WTC11 (cell line): ENCODE data around the gene CLEC16A. TPM values are rescaled to one million over a fixed set of nuclear protein-coding genes. Genes with fewer than 3 reads are reported as not detected.

Experiments
- ATAC-seq: fragments of 200-7000 bp; cut with Tn5 transposase; 2 replicates; pipeline ENCODE4 v1.10.0; 2021; ENCODE audit warnings: mild to moderate bottlenecking, moderate library complexity
- CTCF ChIA-PET: fragments of 300-600 bp; sonication (Branson Sonifier 250); formaldehyde crosslinking; loops from one replicate; lab custom pipeline; 2021; ENCODE audit warnings: antibody characterized with exemption; lab: Charles Lee
- POLR2A ChIA-PET: fragments of 350-600 bp; sonication (Branson Sonifier 250); formaldehyde crosslinking; loops from one replicate; lab custom pipeline; 2021; ENCODE audit warnings: antibody characterized with exemption; lab: Charles Lee
- DNase-seq: peaks from one replicate; pipeline ENCODE4 v3.0.0; 2021; ENCODE audit warnings: low spot score
- H3K27ac Mint-ChIP-seq: 2 replicates; pipeline ENCODE4 v1.8.0; 2021; ENCODE audit warnings: mixed read lengths
- H3K27me3 Mint-ChIP-seq: 2 replicates; pipeline ENCODE4 v1.8.0; 2021; ENCODE audit warnings: low read depth, mild to moderate bottlenecking, moderate library complexity, mixed read lengths
- H3K36me3 Mint-ChIP-seq: 2 replicates; pipeline ENCODE4 v1.8.0; 2021; ENCODE audit warnings: mixed read lengths
- H3K4me1 Mint-ChIP-seq: 2 replicates; pipeline ENCODE4 v1.8.0; 2022; ENCODE audit warnings: mixed read lengths
- H3K4me3 Mint-ChIP-seq: 2 replicates; pipeline ENCODE4 v1.8.0; 2021; ENCODE audit warnings: mild to moderate bottlenecking, moderate library complexity, mixed read lengths
- H3K9me3 Mint-ChIP-seq: 2 replicates; pipeline ENCODE4 v1.8.0; 2021; ENCODE audit warnings: mixed read lengths
- ATF2 ChIP-seq: sonication (generic); formaldehyde crosslinking; IDR thresholded peaks from 2 replicates; pipeline ENCODE4 v1.8.1; 2022; ENCODE audit warnings: low read depth, missing genetic modification reagents, borderline replicate concordance
- CREB1 ChIP-seq: sonication (generic); formaldehyde crosslinking; IDR thresholded peaks from 2 replicates; pipeline ENCODE4 v1.8.0; 2023; ENCODE audit warnings: mild to moderate bottlenecking, missing genetic modification reagents
- CTCF ChIP-seq: fragments of 200-600 bp; IDR thresholded peaks from 2 replicates; pipeline ENCODE4 v1.8.0; 2022; ENCODE audit warnings: antibody characterized with exemption
- E2F4 ChIP-seq: sonication (generic); formaldehyde crosslinking; IDR thresholded peaks from 2 replicates; pipeline ENCODE4 v1.8.1; 2022; ENCODE audit warnings: low read depth, mild to moderate bottlenecking, moderate library complexity, missing genetic modification reagents, borderline replicate concordance
- ELF4 ChIP-seq: sonication (generic); formaldehyde crosslinking; IDR thresholded peaks from 2 replicates; pipeline ENCODE4 v1.8.1; 2022; ENCODE audit warnings: low read depth, mild to moderate bottlenecking, moderate library complexity, missing genetic modification reagents
- EMX1 ChIP-seq: fragments of 250-450 bp; sonication (Bioruptor Pico); IDR thresholded peaks from 2 replicates; pipeline ENCODE4 v1.8.0; 2021; ENCODE audit warnings: mild to moderate bottlenecking
- MYBL2 ChIP-seq: sonication (generic); formaldehyde crosslinking; IDR thresholded peaks from 2 replicates; pipeline ENCODE4 v1.8.1; 2023; ENCODE audit warnings: mild to moderate bottlenecking, moderate library complexity, missing genetic modification reagents
- NR1H2 ChIP-seq: sonication (generic); formaldehyde crosslinking; IDR thresholded peaks from 2 replicates; pipeline ENCODE4 v1.9.0; 2021; ENCODE audit warnings: mild to moderate bottlenecking, moderate library complexity, missing genetic modification reagents
- PRRX2 ChIP-seq: fragments of 250-450 bp; sonication (Bioruptor Pico); IDR thresholded peaks from 2 replicates; pipeline ENCODE4 v1.8.0; 2021; ENCODE audit warnings: mild to moderate bottlenecking
- SOX15 ChIP-seq: fragments of 250-450 bp; sonication (Bioruptor Pico); IDR thresholded peaks from 2 replicates; pipeline ENCODE4 v1.9.0; 2021; ENCODE audit warnings: mild to moderate bottlenecking
- ZBTB21 ChIP-seq: sonication (generic); formaldehyde crosslinking; IDR thresholded peaks from 2 replicates; pipeline ENCODE4 v1.8.1; 2023; ENCODE audit warnings: mild to moderate bottlenecking, missing genetic modification reagents, borderline replicate concordance
- ZNF138 ChIP-seq: sonication (generic); formaldehyde crosslinking; conservative IDR thresholded peaks from 2 replicates; pipeline ENCODE4 v1.8.1; 2022; ENCODE audit warnings: mild to moderate bottlenecking, moderate library complexity, missing genetic modification reagents
- ZNF317 ChIP-seq: sonication (generic); formaldehyde crosslinking; IDR thresholded peaks from 2 replicates; pipeline ENCODE4 v1.8.1; 2023; ENCODE audit warnings: low read depth, mild to moderate bottlenecking, moderate library complexity, missing genetic modification reagents, borderline replicate concordance
- ZNF416 ChIP-seq: fragments of 250-450 bp; sonication (Bioruptor Pico); IDR thresholded peaks from 2 replicates; pipeline ENCODE4 v1.9.0; 2021; ENCODE audit warnings: mild to moderate bottlenecking, inconsistent platforms
- total RNA-seq: library from RNA; stranded (reverse); gene quantifications from 3 replicates; pipeline ENCODE4 v1.2.3, GENCODE V29; 2021
- TF ChIP-seq, protein P1 (sequence below): sonication (generic); formaldehyde crosslinking; IDR thresholded peaks from 2 replicates; pipeline ENCODE4 v1.8.0; 2023; ENCODE audit warnings: missing genetic modification reagents
- TF ChIP-seq, protein P2 (sequence below): fragments of 250-450 bp; sonication (Bioruptor Pico); IDR thresholded peaks from 2 replicates; pipeline ENCODE4 v1.9.0; 2021; ENCODE audit warnings: moderate library complexity, mild to moderate bottlenecking, inconsistent platforms, borderline replicate concordance
- TF ChIP-seq, protein P3 (sequence below): sonication (generic); formaldehyde crosslinking; conservative IDR thresholded peaks from 2 replicates; pipeline ENCODE4 v1.8.1; 2023; ENCODE audit warnings: mild to moderate bottlenecking, low read depth, missing genetic modification reagents, moderate library complexity
- TF ChIP-seq, protein P4 (sequence below): sonication (generic); formaldehyde crosslinking; IDR thresholded peaks from 2 replicates; pipeline ENCODE4 v1.8.1; 2022; ENCODE audit warnings: missing genetic modification reagents, borderline replicate concordance

The CLEC16A gene
- total RNA-seq, 1 experiment from 2014 or later = 14.4 TPM

DNA sequence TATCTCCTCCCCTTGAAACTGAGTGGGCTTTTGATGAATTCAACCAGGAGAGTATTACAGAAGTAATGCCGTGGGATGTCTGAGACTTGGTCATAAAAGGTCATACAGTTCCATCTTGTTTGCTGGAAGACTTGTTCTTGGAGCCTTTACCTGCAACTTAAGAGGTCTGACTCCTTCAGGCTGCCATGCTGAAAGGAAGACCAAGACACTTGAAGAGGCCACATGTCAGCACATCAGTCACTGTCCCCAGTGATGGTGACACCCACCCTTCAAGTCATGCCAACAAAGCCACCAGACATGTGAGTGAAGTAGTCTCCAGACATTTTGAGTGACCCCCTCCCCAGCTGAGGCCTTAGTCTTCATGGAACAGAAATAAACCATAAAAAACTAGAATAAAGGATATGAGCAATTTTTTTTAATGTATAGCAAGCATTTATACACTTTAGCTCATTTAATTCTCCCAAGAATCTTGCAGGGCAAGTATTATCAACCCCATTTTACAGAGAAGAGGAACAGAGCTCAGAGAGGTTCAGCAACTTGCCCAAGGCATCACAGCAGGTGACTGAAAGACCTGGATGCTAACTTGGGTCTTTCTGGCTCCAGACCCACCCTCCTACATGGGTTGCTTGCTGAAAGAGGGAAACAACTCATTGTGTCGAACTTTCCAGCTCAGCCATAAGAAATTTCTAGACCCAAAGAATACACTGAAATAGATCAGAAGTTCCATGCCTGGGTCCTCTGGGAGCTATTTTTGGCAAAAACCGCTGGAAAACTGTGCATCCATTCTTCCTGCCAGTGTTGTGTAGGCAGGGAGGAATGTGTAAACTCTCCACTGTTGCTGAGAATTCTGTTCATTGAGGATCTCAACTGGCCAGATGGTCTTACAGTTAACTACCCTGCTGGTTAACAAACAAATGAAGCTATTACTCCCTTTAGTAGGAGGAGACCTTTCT is 273.6 kb downstream of the CLEC16A start:
- ATAC-seq (no peak), DNase-seq (no peak)
- TF ChIP-seq ZNF416 (CRISPR knock-in tag) (no peak), ZBTB21 (CRISPR knock-in tag) (no peak), ZNF138 (CRISPR knock-in tag) (no peak), ZNF317 (CRISPR knock-in tag) (no peak), SOX15 (CRISPR knock-in tag) (no peak), ELF4 (CRISPR knock-in tag) (no peak)
- TF ChIP-seq, protein P1, sequence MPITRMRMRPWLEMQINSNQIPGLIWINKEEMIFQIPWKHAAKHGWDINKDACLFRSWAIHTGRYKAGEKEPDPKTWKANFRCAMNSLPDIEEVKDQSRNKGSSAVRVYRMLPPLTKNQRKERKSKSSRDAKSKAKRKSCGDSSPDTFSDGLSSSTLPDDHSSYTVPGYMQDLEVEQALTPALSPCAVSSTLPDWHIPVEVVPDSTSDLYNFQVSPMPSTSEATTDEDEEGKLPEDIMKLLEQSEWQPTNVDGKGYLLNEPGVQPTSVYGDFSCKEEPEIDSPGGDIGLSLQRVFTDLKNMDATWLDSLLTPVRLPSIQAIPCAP (CRISPR knock-in tag) = no peak
- TF ChIP-seq, protein P2, sequence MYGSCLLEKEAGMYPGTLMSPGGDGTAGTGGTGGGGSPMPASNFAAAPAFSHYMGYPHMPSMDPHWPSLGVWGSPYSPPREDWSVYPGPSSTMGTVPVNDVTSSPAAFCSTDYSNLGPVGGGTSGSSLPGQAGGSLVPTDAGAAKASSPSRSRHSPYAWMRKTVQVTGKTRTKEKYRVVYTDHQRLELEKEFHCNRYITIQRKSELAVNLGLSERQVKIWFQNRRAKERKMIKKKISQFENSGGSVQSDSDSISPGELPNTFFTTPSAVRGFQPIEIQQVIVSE (CRISPR knock-in tag) = no peak
- H3K27me3 Mint-ChIP-seq = peaks cover 3% of the 10 kb centered on the region
- ChIA-PET POLR2A (interaction anchor here (0.7 kb wide), 1 partner anchor 187 kb away, joined by 3 read pairs; no protein-coding TSS in a partner anchor), CTCF (interaction anchor here (0.6 to 2.4 kb wide), 15 partner anchors 12 to 572 kb away, joined by 3 to 10 read pairs (median 4); partner anchors contain the start of genes DEXI, LITAF and SOCS1)
- no peak overlapping the region for H3K4me3 Mint-ChIP-seq
- H3K36me3 Mint-ChIP-seq = peaks cover 23% of the 10 kb centered on the region
- no peak overlapping the region for H3K27ac Mint-ChIP-seq
- H3K9me3 Mint-ChIP-seq = peaks cover 34% of the 10 kb centered on the region
- H3K4me1 Mint-ChIP-seq = no peaks in the 10 kb centered on the region

GRCh38 chr16:11218604-11218962 is 274.2 kb downstream of the CLEC16A start:
- no peak for ATAC-seq
- no peak overlapping the region for H3K4me3 Mint-ChIP-seq
- POLR2A ChIA-PET = interaction anchor here (0.7 kb wide), 1 partner anchor 188 kb away, joined by 3 read pairs; no protein-coding TSS in a partner anchor
- H3K27ac Mint-ChIP-seq = no peak overlapping the region
- CTCF ChIA-PET = interaction anchor here (0.5 to 2.4 kb wide), 14 partner anchors 9 to 368 kb away, joined by 3 to 10 read pairs (median 4); partner anchors contain the start of genes DEXI, LITAF and SOCS1
- DNase-seq = no peak
- H3K9me3 Mint-ChIP-seq = peaks cover 34% of the 10 kb centered on the region
- TF ChIP-seq EMX1 (CRISPR knock-in tag) = no peak
- TF ChIP-seq, protein P3, sequence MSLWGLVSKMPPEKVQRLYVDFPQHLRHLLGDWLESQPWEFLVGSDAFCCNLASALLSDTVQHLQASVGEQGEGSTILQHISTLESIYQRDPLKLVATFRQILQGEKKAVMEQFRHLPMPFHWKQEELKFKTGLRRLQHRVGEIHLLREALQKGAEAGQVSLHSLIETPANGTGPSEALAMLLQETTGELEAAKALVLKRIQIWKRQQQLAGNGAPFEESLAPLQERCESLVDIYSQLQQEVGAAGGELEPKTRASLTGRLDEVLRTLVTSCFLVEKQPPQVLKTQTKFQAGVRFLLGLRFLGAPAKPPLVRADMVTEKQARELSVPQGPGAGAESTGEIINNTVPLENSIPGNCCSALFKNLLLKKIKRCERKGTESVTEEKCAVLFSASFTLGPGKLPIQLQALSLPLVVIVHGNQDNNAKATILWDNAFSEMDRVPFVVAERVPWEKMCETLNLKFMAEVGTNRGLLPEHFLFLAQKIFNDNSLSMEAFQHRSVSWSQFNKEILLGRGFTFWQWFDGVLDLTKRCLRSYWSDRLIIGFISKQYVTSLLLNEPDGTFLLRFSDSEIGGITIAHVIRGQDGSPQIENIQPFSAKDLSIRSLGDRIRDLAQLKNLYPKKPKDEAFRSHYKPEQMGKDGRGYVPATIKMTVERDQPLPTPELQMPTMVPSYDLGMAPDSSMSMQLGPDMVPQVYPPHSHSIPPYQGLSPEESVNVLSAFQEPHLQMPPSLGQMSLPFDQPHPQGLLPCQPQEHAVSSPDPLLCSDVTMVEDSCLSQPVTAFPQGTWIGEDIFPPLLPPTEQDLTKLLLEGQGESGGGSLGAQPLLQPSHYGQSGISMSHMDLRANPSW = no peak
- TF ChIP-seq CTCF = peak; percentile 70
- TF ChIP-seq, protein P1 (CRISPR knock-in tag) = no peak
- H3K27me3 Mint-ChIP-seq = peaks cover 3% of the 10 kb centered on the region
- peaks cover 23% of the 10 kb centered on the region for H3K36me3 Mint-ChIP-seq
- no peaks in the 10 kb centered on the region for H3K4me1 Mint-ChIP-seq

GRCh38 chr16:11219178-11219577 is 274.8 kb downstream of the CLEC16A start:
- no peak for ATAC-seq
- CTCF ChIA-PET = interaction anchor here (0.5 to 2.4 kb wide), 9 partner anchors 9 to 367 kb away, joined by 3 to 10 read pairs (median 4); partner anchors contain the start of genes LITAF and SOCS1
- no peak overlapping the region for H3K4me3 Mint-ChIP-seq
- TF ChIP-seq ATF2 (CRISPR knock-in tag) (no peak), CREB1 (no peak), MYBL2 (CRISPR knock-in tag) (no peak), NR1H2 (no peak), E2F4 (CRISPR knock-in tag) (no peak), PRRX2 (no peak)
- TF ChIP-seq, protein P4, sequence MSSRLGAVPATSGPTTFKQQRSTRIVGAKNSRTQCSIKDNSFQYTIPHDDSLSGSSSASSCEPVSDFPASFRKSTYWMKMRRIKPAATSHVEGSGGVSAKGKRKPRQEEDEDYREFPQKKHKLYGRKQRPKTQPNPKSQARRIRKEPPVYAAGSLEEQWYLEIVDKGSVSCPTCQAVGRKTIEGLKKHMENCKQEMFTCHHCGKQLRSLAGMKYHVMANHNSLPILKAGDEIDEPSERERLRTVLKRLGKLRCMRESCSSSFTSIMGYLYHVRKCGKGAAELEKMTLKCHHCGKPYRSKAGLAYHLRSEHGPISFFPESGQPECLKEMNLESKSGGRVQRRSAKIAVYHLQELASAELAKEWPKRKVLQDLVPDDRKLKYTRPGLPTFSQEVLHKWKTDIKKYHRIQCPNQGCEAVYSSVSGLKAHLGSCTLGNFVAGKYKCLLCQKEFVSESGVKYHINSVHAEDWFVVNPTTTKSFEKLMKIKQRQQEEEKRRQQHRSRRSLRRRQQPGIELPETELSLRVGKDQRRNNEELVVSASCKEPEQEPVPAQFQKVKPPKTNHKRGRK = no peak

More at GRCh38 chr16:11219178-11219577, 274.8 kb downstream of the CLEC16A start:
- Mint-ChIP-seq H3K4me1 (peaks cover 3% of the 10 kb centered on the region), H3K27me3 (peaks cover 3% of the 10 kb centered on the region), H3K9me3 (peaks cover 34% of the 10 kb centered on the region), H3K36me3 (peaks cover 23% of the 10 kb centered on the region), H3K27ac (no peak overlapping the region)
- DNase-seq = no peak
- POLR2A ChIA-PET = no interaction called here
